GM12892 (cell line): Measurements from ENCODE around the gene CCDC174.

Source experiments
- POLR2A ChIP-seq: IDR thresholded peaks from 2 replicates; pipeline ENCODE4 v1.6.1; 2011; ENCODE audit warnings: low read depth, low read length, control low read depth
- POLR2AphosphoS5 ChIP-seq: IDR thresholded peaks from 2 replicates; pipeline ENCODE4 v1.6.1; 2011; ENCODE audit warnings: low read depth, low read length, control low read depth
- TAF1 ChIP-seq: IDR thresholded peaks from 2 replicates; pipeline ENCODE4 v1.6.1; 2011; ENCODE audit warnings: low read depth, mild to moderate bottlenecking, control low read depth, low read length, borderline replicate concordance

- TF ChIP-seq POLR2A: no peak
- TF ChIP-seq POLR2AphosphoS5: no peak
- no peak for TF ChIP-seq TAF1
Observed at GRCh38 chr3:14609941-14610340, 41.6 kb upstream of the CCDC174 start.
